Muscle layer of colon (tissue), 2 donors: ENCODE data around the gene COX7A1.

Source experiments
- H3K27ac ChIP-seq: one replicate; pipeline ENCODE4 v1.7.0; 2013; ENCODE audit warnings: low read depth, mild to moderate bottlenecking, low read length, moderate library complexity
- H3K27me3 ChIP-seq, 2 donors: one replicate each; pipeline ENCODE4 v1.7.0; 2013; ENCODE audit warnings: low read length in 2 of 2, mild to moderate bottlenecking in 2 of 2; ENCODE audit not compliant: insufficient read depth in 2 of 2, control insufficient read depth in 1 of 2
- H3K36me3 ChIP-seq: one replicate; pipeline ENCODE4 v1.7.0; 2013; ENCODE audit warnings: mild to moderate bottlenecking, low read length; ENCODE audit not compliant: insufficient read depth
- H3K4me1 ChIP-seq: one replicate; pipeline ENCODE4 v1.7.0; 2013; ENCODE audit warnings: mild to moderate bottlenecking, low read length; ENCODE audit not compliant: insufficient read depth
- H3K4me3 ChIP-seq, 2 donors: one replicate each; pipeline ENCODE4 v1.7.0; 2013; ENCODE audit warnings: low read length in 2 of 2, low read depth in 1 of 2, mild to moderate bottlenecking in 1 of 2, moderate library complexity in 1 of 2
- H3K9ac ChIP-seq: one replicate; pipeline ENCODE4 v1.7.0; 2013; ENCODE audit warnings: low read length
- H3K9me3 ChIP-seq: one replicate; pipeline ENCODE4 v1.7.0; 2013; ENCODE audit warnings: mild to moderate bottlenecking, low read length
- donor health status: abdominal sarcoma.
- donor health status: Adenocarcinoma of cecum.

The COX7A1 gene

GRCh38 chr19:36120984-36121358 lies 31.3 kb downstream of the COX7A1 start:
- Histone ChIP-seq H3K27me3 (no peaks in the 10 kb centered on the region), H3K27ac (no peak overlapping the region), H3K36me3 (peaks cover 45% of the 10 kb centered on the region), H3K4me1 (peaks cover 13% of the 10 kb centered on the region), H3K9me3 (no peaks in the 10 kb centered on the region), H3K4me3 (no peak overlapping the region), H3K9ac (no peak overlapping the region)

DNA sequence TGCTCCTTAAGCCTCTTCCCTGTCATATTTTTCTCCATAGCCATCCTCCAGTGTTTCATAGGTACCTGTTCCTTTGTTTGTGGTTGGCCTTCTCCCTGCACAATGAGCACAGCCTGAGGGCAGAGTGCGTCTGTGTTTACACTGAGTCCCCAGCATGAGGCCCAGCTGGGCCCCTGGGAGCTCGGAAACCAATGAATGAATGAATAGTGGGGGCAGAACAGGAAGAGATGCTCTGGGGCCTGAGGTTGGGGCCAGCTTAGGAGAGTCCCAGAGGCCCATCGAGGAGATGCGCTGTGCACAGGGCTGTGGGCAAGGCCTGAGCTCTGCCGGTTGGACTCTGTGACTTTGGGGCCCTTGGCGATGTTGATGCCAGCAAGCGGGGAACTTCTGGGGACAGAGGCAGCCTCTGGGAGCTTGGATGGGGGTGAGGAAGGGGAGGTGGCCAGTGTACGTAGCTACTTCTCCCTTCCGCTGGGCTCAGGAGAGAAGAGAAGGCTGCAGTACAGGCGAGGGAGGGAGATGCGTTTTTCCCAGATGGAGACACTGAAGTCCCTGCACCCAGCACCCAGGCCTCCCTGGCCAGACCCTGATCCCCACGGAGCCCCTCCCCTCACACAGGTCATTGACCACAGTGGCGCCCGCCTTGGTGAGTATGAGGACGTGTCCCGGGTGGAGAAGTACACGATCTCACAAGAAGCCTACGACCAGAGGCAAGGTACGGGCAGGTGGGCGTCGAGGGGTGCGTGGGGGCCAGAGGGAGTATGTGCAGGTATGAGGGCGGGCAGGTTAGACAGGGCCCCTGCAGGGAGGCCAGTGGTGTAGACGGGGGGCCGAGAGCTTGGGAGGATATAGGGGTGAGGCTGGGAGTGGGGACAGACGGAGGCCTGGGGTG lies 31.9 kb downstream of the COX7A1 start:
- no peak overlapping the region for H3K27ac ChIP-seq
- H3K4me1 ChIP-seq = peaks cover 14% of the 10 kb centered on the region
- H3K36me3 ChIP-seq = peaks cover 39% of the 10 kb centered on the region

DNA sequence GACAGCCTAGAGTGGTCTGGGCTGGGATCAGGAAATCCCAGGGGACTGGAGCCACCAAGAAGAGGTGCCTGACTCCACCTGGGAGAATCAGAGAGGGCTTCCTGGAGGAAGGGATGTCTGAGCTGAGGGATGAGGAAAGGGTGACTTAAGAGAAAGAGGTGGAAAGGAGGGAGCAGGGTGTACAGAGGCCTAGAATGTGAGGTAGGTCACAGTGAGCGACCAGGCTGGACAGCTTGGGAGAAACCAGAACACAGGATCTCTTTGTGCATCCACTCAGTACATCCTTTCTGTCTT lies 36.0 kb downstream of the COX7A1 start:
- no peak overlapping the region for H3K9ac ChIP-seq
- H3K36me3 ChIP-seq = peaks cover 34% of the 10 kb centered on the region
- peak overlapping the region; percentile 68 to 98 for H3K4me3 ChIP-seq
- peaks cover 20% of the 10 kb centered on the region for H3K4me1 ChIP-seq
- no peaks in the 10 kb centered on the region for H3K9me3 ChIP-seq
- H3K27ac ChIP-seq = peak overlapping the region; percentile 71
- H3K27me3 ChIP-seq = no peaks in the 10 kb centered on the region

More for the DNA sequence above, 31.9 kb downstream of the COX7A1 start:
- Histone ChIP-seq H3K9ac (no peak overlapping the region), H3K9me3 (no peaks in the 10 kb centered on the region), H3K27me3 (no peaks in the 10 kb centered on the region), H3K4me3 (no peak overlapping the region)

- peak within 1 kb of the TSS; percentile 70 to 98 for H3K4me3 ChIP-seq
- H3K27me3 ChIP-seq = no peaks in the 10 kb centered on the region
- peaks cover 20% of the 10 kb centered on the region for H3K4me1 ChIP-seq
- peaks cover 33% of the 10 kb centered on the region for H3K36me3 ChIP-seq
- H3K27ac ChIP-seq = peak within 1 kb of the TSS; percentile 82
- peak within 1 kb of the TSS; percentile 79 for H3K9ac ChIP-seq
- no peaks in the 10 kb centered on the region for H3K9me3 ChIP-seq
Observed at GRCh38 chr19:36115453-36116343, 36.5 kb downstream of the COX7A1 start, which contains the start of gene TBCB. Gene TBCB, plus strand, starts transcription at chr19:36115468. Its CDS starts 93 bp downstream, at chr19:36115561.

DNA sequence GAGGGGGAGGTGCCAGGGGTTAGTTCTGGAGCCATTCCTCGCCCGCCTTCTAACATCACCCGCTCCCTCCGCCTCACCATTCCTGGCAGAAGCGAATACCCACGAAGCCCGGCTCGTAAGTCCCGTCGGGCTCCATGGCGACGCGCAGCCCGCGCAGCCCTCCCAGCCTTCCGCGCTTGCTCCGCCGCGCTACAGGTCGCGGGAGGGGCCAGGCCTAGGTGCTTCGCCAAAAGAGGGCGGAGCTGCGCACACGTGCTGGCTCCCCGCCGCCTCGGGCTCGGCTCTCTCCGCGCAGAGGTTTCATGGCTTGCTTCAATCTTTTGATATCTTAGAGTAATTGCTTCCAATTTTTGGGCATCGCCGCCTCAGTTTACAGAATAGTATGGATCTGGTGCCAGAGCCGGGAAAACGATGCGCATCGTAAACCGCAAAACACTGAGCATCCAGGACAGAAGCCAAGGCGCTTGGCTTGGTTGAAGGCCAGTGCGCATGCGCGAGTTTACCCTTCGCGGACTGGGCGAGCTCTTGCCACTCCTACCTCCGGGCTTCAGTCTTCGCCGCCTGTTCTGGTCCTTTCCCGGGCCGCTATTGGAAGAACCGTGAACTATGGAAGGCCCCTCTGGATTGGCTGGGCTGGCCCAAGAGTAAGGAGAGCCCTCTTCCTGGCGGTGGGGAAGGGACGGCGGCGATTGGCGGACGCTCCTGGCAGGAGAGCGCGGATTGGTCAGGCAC lies 37.4 kb downstream of the COX7A1 start, which contains the start of gene POLR2I:
POLR2I (minus strand) TSS at position 155 of the 732 bp plus-strand sequence; CDS start at position 136, 19 bp downstream.
- Histone ChIP-seq H3K9ac (peak within 1 kb of the TSS; percentile 79), H3K36me3 (peaks cover 25% of the 10 kb centered on the region), H3K4me1 (peaks cover 20% of the 10 kb centered on the region), H3K4me3 (peak within 1 kb of the TSS; percentile 70 to 98), H3K27me3 (no peaks in the 10 kb centered on the region), H3K27ac (peak within 1 kb of the TSS; percentile 82), H3K9me3 (no peaks in the 10 kb centered on the region)

- H3K4me1 ChIP-seq = peaks cover 20% of the 10 kb centered on the region
- peaks cover 19% of the 10 kb centered on the region for H3K36me3 ChIP-seq
- no peaks in the 10 kb centered on the region for H3K27me3 ChIP-seq
- H3K9ac ChIP-seq = peak overlapping the region; percentile 79
- H3K4me3 ChIP-seq = peak overlapping the region; percentile 70 to 98
- H3K9me3 ChIP-seq = no peaks in the 10 kb centered on the region
- H3K27ac ChIP-seq = peak overlapping the region; percentile 82
Observed at GRCh38 chr19:36113894-36114720, 38.1 kb downstream of the COX7A1 start.

GRCh38 chr19:36113425-36113824 lies 38.8 kb downstream of the COX7A1 start:
- peak overlapping the region; percentile 70 to 98 for H3K4me3 ChIP-seq

DNA sequence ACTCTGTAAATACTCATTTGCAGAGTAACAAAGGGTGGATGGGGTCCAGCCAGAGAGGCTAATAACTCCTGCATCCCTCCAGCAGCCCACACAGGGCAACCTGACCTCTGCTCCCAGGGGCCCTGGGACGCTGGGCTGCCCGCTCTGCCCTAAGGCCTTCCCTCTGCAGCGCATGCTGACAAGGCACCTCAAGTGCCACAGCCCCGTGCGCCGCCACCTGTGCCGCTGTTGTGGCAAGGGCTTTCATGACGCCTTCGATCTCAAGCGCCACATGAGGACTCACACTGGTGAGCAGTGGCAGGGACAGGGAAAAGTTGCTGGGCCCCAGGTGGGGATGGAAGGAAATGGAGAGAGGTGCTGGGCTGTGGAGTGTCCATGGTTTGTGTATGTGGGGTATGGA lies 39.6 kb downstream of the COX7A1 start:
- H3K9ac ChIP-seq = no peak overlapping the region
- no peak overlapping the region for H3K27ac ChIP-seq
- no peak overlapping the region for H3K4me3 ChIP-seq
- no peaks in the 10 kb centered on the region for H3K27me3 ChIP-seq
- H3K36me3 ChIP-seq = peaks cover 15% of the 10 kb centered on the region
- no peaks in the 10 kb centered on the region for H3K9me3 ChIP-seq
- H3K4me1 ChIP-seq = peaks cover 20% of the 10 kb centered on the region

More at GRCh38 chr19:36113425-36113824, 38.8 kb downstream of the COX7A1 start:
- H3K27ac ChIP-seq = no peak overlapping the region
- peaks cover 20% of the 10 kb centered on the region for H3K4me1 ChIP-seq
- no peaks in the 10 kb centered on the region for H3K27me3 ChIP-seq
- H3K36me3 ChIP-seq = peaks cover 18% of the 10 kb centered on the region
- H3K9ac ChIP-seq = no peak overlapping the region
- H3K9me3 ChIP-seq = no peaks in the 10 kb centered on the region

GRCh38 chr19:36111200-36111539 lies 41.1 kb downstream of the COX7A1 start:
- H3K9ac ChIP-seq = no peak overlapping the region

GRCh38 chr19:36110487-36111199 lies 41.6 kb downstream of the COX7A1 start, which contains the start of gene OVOL3:
Gene OVOL3, plus strand, starts transcription at chr19:36111143. Its CDS starts 60 bp downstream, at chr19:36111203.
- no peak within 1 kb of the TSS for H3K27ac ChIP-seq

More at GRCh38 chr19:36111200-36111539, 41.1 kb downstream of the COX7A1 start:
- no peak overlapping the region for H3K27ac ChIP-seq
- no peaks in the 10 kb centered on the region for H3K9me3 ChIP-seq
- no peak overlapping the region for H3K4me3 ChIP-seq
- H3K4me1 ChIP-seq = peaks cover 10% of the 10 kb centered on the region
- peaks cover 8% of the 10 kb centered on the region for H3K36me3 ChIP-seq
- no peaks in the 10 kb centered on the region for H3K27me3 ChIP-seq

More at GRCh38 chr19:36110487-36111199, 41.6 kb downstream of the COX7A1 start, which contains the start of gene OVOL3:
- H3K9ac ChIP-seq = no peak within 1 kb of the TSS
- peaks cover 6% of the 10 kb centered on the region for H3K4me1 ChIP-seq
- peaks cover 8% of the 10 kb centered on the region for H3K36me3 ChIP-seq
- no peaks in the 10 kb centered on the region for H3K27me3 ChIP-seq
- H3K9me3 ChIP-seq = no peaks in the 10 kb centered on the region
- H3K4me3 ChIP-seq = no peak within 1 kb of the TSS
